Muscle of leg (tissue), 11 donors: ENCODE results near the gene CHORDC1. TPM values are rescaled to one million over a fixed set of nuclear protein-coding genes. Genes with fewer than 3 reads are reported as not detected.
"Not testable (repeated sequence)": the region's sequence is repeated elsewhere in the genome, so short reads cannot be mapped to it uniquely, and the experiment has no call there.

Experiments
- DNase-seq: peaks from one replicate; pipeline ENCODE4 v3.0.0; 2013
- H3K27ac ChIP-seq: one replicate; pipeline ENCODE4 v1.5.1; 2013; ENCODE audit warnings: mild to moderate bottlenecking, low read length, control low read depth
- H3K27me3 ChIP-seq: one replicate; pipeline ENCODE4 v1.6.1; 2013; ENCODE audit warnings: low read length; ENCODE audit not compliant: control insufficient read depth, insufficient read depth
- H3K36me3 ChIP-seq: one replicate; pipeline ENCODE4 v1.6.1; 2013; ENCODE audit warnings: low read length; ENCODE audit not compliant: control insufficient read depth, insufficient read depth
- H3K4me1 ChIP-seq: one replicate; pipeline ENCODE4 v1.6.1; 2013; ENCODE audit warnings: low read length; ENCODE audit not compliant: control insufficient read depth, insufficient read depth
- H3K4me3 ChIP-seq: one replicate; pipeline ENCODE4 v1.5.1; 2013; ENCODE audit warnings: low read length, control low read depth
- H3K9me3 ChIP-seq: replicated peaks from 2 replicates; pipeline ENCODE4 v1.6.1; 2013; ENCODE audit warnings: low read depth, low read length; ENCODE audit not compliant: control insufficient read depth
- WGBS: methylation state at CpG from one replicate; pipeline ENCODE4 v1.1.5; 2013; ENCODE audit warnings: missing lambda C conversion rate; ENCODE audit not compliant: insufficient coverage; 5-methylcytosine and 5-hydroxymethylcytosine counted together
- polyA plus RNA-seq, 8 donors: library from polyadenylated mRNA; unstranded; fragments of 120-200 nt; gene quantifications; one replicate each; pipeline versions ENCODE4 v1.2.1 to v1.2.3, GENCODE V29; 2013; ENCODE audit warnings: inconsistent platforms in 1 of 8, low replicate concordance in 1 of 8; ENCODE audit not compliant: insufficient read length in 8 of 8, insufficient read depth in 1 of 8
- total RNA-seq: library from RNA; stranded (reverse); fragments of 120-200 nt; gene quantifications from one replicate; pipeline ENCODE4 v1.2.4, GENCODE V29; 2013

Gene CHORDC1
- total and polyA plus RNA-seq, 9 donors, result 23.7 to 48.2 (median 37.6) TPM

GRCh38 chr11:90197377-90197776 lies 25.5 kb downstream of the CHORDC1 start:
- Histone ChIP-seq H3K4me3 (no peak overlapping the region), H3K9me3 (no peaks in the 10 kb centered on the region), H3K4me1 (no peaks in the 10 kb centered on the region), H3K27me3 (no peaks in the 10 kb centered on the region), H3K36me3 (no peaks in the 10 kb centered on the region), H3K27ac (no peak overlapping the region)
- DNase-seq, result no peak
- WGBS, result no CpG with 5 or more reads among the region's 1 CpG

- Histone ChIP-seq H3K27me3 (no peaks in the 10 kb centered on the region), H3K4me1 (no peaks in the 10 kb centered on the region), H3K36me3 (no peaks in the 10 kb centered on the region), H3K9me3 (no peaks in the 10 kb centered on the region), H3K4me3 (no peak overlapping the region), H3K27ac (no peak overlapping the region)
- no CpG with 5 or more reads among the region's 4 CpGs for WGBS
- no peak for DNase-seq
Measured at GRCh38 chr11:90192869-90193582, 29.8 kb downstream of the CHORDC1 start.

GRCh38 chr11:90189011-90189410 lies 33.8 kb downstream of the CHORDC1 start:
- Histone ChIP-seq H3K36me3 (no peaks in the 10 kb centered on the region), H3K27ac (no peak overlapping the region), H3K4me1 (no peaks in the 10 kb centered on the region), H3K27me3 (no peaks in the 10 kb centered on the region), H3K4me3 (no peak overlapping the region), H3K9me3 (no peaks in the 10 kb centered on the region)
- no peak for DNase-seq
- 95% methylated on average over 2 of the region's 2 CpGs for WGBS

- Histone ChIP-seq H3K4me1 (no peaks in the 10 kb centered on the region), H3K4me3 (no peak overlapping the region), H3K36me3 (no peaks in the 10 kb centered on the region), H3K9me3 (no peaks in the 10 kb centered on the region), H3K27ac (no peak overlapping the region), H3K27me3 (no peaks in the 10 kb centered on the region)
- DNase-seq, result no peak
- 100% methylated on average over 1 of the region's 3 CpGs for WGBS
Measured at GRCh38 chr11:90187839-90188238, 35.0 kb downstream of the CHORDC1 start.

GRCh38 chr11:90179923-90180322 lies 42.9 kb downstream of the CHORDC1 start:
- Histone ChIP-seq H3K36me3 (no peaks in the 10 kb centered on the region), H3K27ac (no peak overlapping the region), H3K9me3 (no peaks in the 10 kb centered on the region), H3K4me3 (no peak overlapping the region), H3K27me3 (no peaks in the 10 kb centered on the region), H3K4me1 (no peaks in the 10 kb centered on the region)
- WGBS, result no CpG with 5 or more reads among the region's 2 CpGs
- no peak for DNase-seq

GRCh38 chr11:90178751-90179150 lies 44.1 kb downstream of the CHORDC1 start:
- no peak overlapping the region for H3K27ac ChIP-seq
- no peaks in the 10 kb centered on the region for H3K36me3 ChIP-seq
- H3K4me1 ChIP-seq, result no peaks in the 10 kb centered on the region
- no CpG with 5 or more reads among the region's 2 CpGs for WGBS
- DNase-seq, result no peak
- H3K4me3 ChIP-seq, result no peak overlapping the region
- no peaks in the 10 kb centered on the region for H3K9me3 ChIP-seq
- H3K27me3 ChIP-seq, result no peaks in the 10 kb centered on the region

GRCh38 chr11:90176069-90176468 lies 46.8 kb downstream of the CHORDC1 start:
- no peak for DNase-seq
- H3K36me3 ChIP-seq, result no peaks in the 10 kb centered on the region
- 100% methylated on average over 1 of the region's 1 CpG for WGBS
- no peak overlapping the region for H3K4me3 ChIP-seq
- no peaks in the 10 kb centered on the region for H3K27me3 ChIP-seq
- no peaks in the 10 kb centered on the region for H3K9me3 ChIP-seq
- H3K4me1 ChIP-seq, result no peaks in the 10 kb centered on the region
- H3K27ac ChIP-seq, result no peak overlapping the region

GRCh38 chr11:90171359-90171758 lies 51.5 kb downstream of the CHORDC1 start:
- Histone ChIP-seq H3K27me3 (no peaks in the 10 kb centered on the region), H3K27ac (no peak overlapping the region), H3K36me3 (no peaks in the 10 kb centered on the region), H3K9me3 (no peaks in the 10 kb centered on the region), H3K4me1 (no peaks in the 10 kb centered on the region), H3K4me3 (no peak overlapping the region)
- DNase-seq, result no peak

GRCh38 chr11:90168571-90168970 lies 54.3 kb downstream of the CHORDC1 start:
- Histone ChIP-seq H3K4me1 (no peaks in the 10 kb centered on the region), H3K27ac (no peak overlapping the region), H3K36me3 (no peaks in the 10 kb centered on the region), H3K4me3 (no peak overlapping the region), H3K9me3 (no peaks in the 10 kb centered on the region), H3K27me3 (no peaks in the 10 kb centered on the region)
- no peak for DNase-seq
- no CpG with 5 or more reads among the region's 3 CpGs for WGBS

GRCh38 chr11:90167704-90168103 lies 55.1 kb downstream of the CHORDC1 start:
- H3K36me3 ChIP-seq, H3K4me1 ChIP-seq, DNase-seq, H3K4me3 ChIP-seq, H3K27ac ChIP-seq, H3K27me3 ChIP-seq, H3K9me3 ChIP-seq: not testable (repeated sequence)
- WGBS, result 83% methylated on average over 7 of the region's 8 CpGs
